Esophagus (tissue), 2 donors: ENCODE measurements around the gene MED27. TPM values are rescaled to one million over a fixed set of nuclear protein-coding genes. Genes with fewer than 3 reads are reported as not detected.
A peak's percentile ranks its signal among the peaks of the same experiment; 100 is the strongest.

ENCODE experiments used
- H3K27ac ChIP-seq, 2 donors: one replicate each; pipeline ENCODE4 v1.5.1; 2013; ENCODE audit warnings: low read depth in 2 of 2, mild to moderate bottlenecking in 2 of 2, inconsistent platforms in 1 of 2, low read length in 1 of 2, moderate library complexity in 1 of 2
- H3K27me3 ChIP-seq, 2 donors: one replicate each; pipeline ENCODE4 v1.6.1; 2013; ENCODE audit warnings: low read length in 2 of 2, control low read depth in 1 of 2, mild to moderate bottlenecking in 1 of 2; ENCODE audit not compliant: insufficient read depth in 2 of 2, control insufficient read depth in 1 of 2
- H3K36me3 ChIP-seq, 2 donors: one replicate each; pipeline ENCODE4 v1.6.1; 2013; ENCODE audit warnings: low read length in 1 of 2; ENCODE audit not compliant: control insufficient read depth in 2 of 2, insufficient read depth in 2 of 2
- H3K4me1 ChIP-seq, 2 donors: one replicate each; pipeline ENCODE4 v1.6.1; 2013; ENCODE audit warnings: low read length in 1 of 2; ENCODE audit not compliant: control insufficient read depth in 2 of 2, insufficient read depth in 2 of 2
- H3K4me3 ChIP-seq, 2 donors: one replicate each; pipeline ENCODE4 v1.5.1; 2013; ENCODE audit warnings: low read length in 2 of 2, mild to moderate bottlenecking in 2 of 2, low read depth in 1 of 2, moderate library complexity in 1 of 2
- H3K9me3 ChIP-seq, 2 donors: one replicate each; pipeline ENCODE4 v1.6.1; 2013; ENCODE audit warnings: mild to moderate bottlenecking in 2 of 2, low read depth in 1 of 2, low read length in 1 of 2, moderate library complexity in 1 of 2; ENCODE audit not compliant: control insufficient read depth in 2 of 2, insufficient read depth in 1 of 2
- WGBS, 2 donors: extraction: QIAGEN DNeasy Blood & Tissue Kit; methylation state at CpG; one replicate each; pipeline ENCODE4 v1.1.7; 2013; 5-methylcytosine and 5-hydroxymethylcytosine counted together
- polyA plus RNA-seq, 2 donors: library from polyadenylated mRNA; stranded (reverse); fragments of 200-250 nt; gene quantifications; one replicate each; pipeline ENCODE4 v1.2.3, GENCODE V29; 2013
- donor health status: healthy with polysubstance abuse.
- donor health status: Bipolar disorder and iron deficiency.

Gene MED27
- polyA plus RNA-seq, 2 donors = 6.1 to 19.2 TPM

GRCh38 chr9:132037458-132037857, 42.2 kb downstream of the MED27 start:
- H3K4me3 ChIP-seq = no peak overlapping the region
- H3K9me3 ChIP-seq = no peaks in the 10 kb centered on the region
- no peaks in the 10 kb centered on the region for H3K27me3 ChIP-seq
- no peak overlapping the region for H3K27ac ChIP-seq
- H3K36me3 ChIP-seq = no peaks in the 10 kb centered on the region
- 80 to 82% methylated on average over 6 of the region's 6 CpGs for WGBS, 2 donors
- peaks cover 4% of the 10 kb centered on the region in 2 donors for H3K4me1 ChIP-seq

DNA sequence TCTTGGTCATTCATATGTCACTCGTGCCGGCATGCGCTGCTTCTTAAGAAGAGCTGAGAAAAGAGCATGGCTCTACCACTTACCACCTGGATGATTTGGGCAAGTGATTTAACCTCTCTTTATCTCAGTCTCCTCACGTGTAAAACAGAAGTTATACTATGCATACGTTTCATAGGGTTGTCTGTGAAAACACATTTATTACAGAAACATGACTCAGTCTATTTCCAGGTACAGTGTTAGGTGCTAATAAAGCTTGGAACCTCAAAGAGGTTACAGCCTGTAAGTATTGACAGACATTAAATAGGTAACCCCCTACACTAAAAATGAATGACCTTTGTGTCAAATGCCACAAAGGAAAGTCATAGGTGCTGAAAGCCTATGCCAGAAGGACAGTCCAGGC, 43.1 kb downstream of the MED27 start:
- Histone ChIP-seq H3K4me1 (peaks cover 4% of the 10 kb centered on the region in 2 donors), H3K36me3 (no peaks in the 10 kb centered on the region), H3K27me3 (no peaks in the 10 kb centered on the region), H3K9me3 (no peaks in the 10 kb centered on the region), H3K27ac (no peak overlapping the region), H3K4me3 (no peak overlapping the region)
- 90 to 96% methylated on average over 5 of the region's 5 CpGs for WGBS, 2 donors

DNA sequence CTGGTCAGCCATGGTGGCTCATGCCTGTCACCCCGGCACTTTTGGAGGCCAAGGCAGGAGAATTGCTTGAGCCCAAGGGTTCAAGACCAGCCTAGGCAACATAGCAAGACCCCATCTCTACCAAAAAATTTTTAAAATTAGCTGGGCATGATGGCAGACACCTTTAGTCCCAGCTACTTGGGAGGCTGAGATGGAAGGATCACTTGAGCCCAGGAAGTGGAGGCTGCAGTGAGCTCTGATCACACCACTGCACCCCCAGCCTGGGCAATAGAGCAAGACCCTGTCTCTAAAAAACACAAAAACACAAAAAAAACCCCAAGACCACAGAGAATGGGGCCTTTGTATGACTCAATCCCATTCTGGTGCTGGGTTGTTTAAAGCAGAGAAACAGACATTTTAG, 44.0 kb downstream of the MED27 start:
- no peaks in the 10 kb centered on the region for H3K9me3 ChIP-seq
- peaks cover 4% of the 10 kb centered on the region in 2 donors for H3K4me1 ChIP-seq
- no peaks in the 10 kb centered on the region for H3K36me3 ChIP-seq
- no peak overlapping the region for H3K27ac ChIP-seq
- 95 to 96% methylated on average over 1 of the region's 1 CpG for WGBS, 2 donors
- no peak overlapping the region for H3K4me3 ChIP-seq
- no peaks in the 10 kb centered on the region for H3K27me3 ChIP-seq

- WGBS, 2 donors = 76 to 88% methylated on average over 5 of the region's 5 CpGs
- H3K4me3 ChIP-seq = no peak overlapping the region
These were observed 47.3 kb downstream of the MED27 start for GRCh38 chr9:132032238-132032950.

GRCh38 chr9:132031467-132032237, 48.0 kb downstream of the MED27 start:
- Histone ChIP-seq H3K27me3 (no peaks in the 10 kb centered on the region), H3K4me3 (no peak overlapping the region), H3K36me3 (no peaks in the 10 kb centered on the region), H3K9me3 (no peaks in the 10 kb centered on the region), H3K27ac (no peak overlapping the region), H3K4me1 (peaks cover 4 to 5% of the 10 kb centered on the region in 2 donors)
- 91 to 93% methylated on average over 10 of the region's 10 CpGs for WGBS, 2 donors

More at GRCh38 chr9:132032238-132032950, 47.3 kb downstream of the MED27 start:
- Histone ChIP-seq H3K4me1 (peaks cover 3 to 5% of the 10 kb centered on the region in 2 donors), H3K36me3 (no peaks in the 10 kb centered on the region), H3K27ac (no peak overlapping the region), H3K27me3 (no peaks in the 10 kb centered on the region), H3K9me3 (no peaks in the 10 kb centered on the region)

DNA sequence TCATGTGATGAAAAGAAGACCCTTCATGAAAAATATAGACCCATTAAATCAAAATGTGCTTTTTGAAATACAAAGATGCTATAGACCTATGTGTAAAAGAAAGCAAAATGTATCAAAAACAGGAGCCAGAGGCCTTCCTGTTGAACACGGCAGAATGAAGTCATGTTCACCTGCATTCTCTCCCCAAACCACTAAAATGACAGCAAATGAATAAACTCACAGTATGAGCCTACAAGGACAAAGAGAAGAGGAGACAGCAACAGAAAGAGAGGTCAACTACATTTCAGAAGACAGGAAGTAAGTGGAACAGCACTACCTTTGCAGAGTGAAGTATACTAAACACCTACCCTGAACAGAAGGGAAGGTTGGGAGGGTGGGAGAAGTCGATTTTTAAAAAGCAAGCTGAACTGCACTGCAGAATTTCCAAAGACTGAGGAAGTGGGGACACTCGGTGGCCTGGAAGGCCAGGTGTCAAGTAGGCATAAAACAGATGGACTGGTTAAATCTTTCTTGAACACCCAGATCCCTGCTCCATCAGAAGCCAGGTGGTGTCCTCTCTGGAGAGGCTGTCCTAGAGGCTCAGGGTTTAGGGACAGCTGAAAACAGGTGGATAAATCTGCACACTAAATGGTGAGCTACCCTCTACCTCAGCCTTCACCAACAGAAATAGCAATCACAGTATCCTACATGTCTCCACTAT, 48.9 kb downstream of the MED27 start:
- Histone ChIP-seq H3K4me1 (peaks cover 7 to 9% of the 10 kb centered on the region in 2 donors), H3K9me3 (no peaks in the 10 kb centered on the region), H3K36me3 (no peaks in the 10 kb centered on the region), H3K27ac (no peak overlapping the region), H3K4me3 (no peak overlapping the region), H3K27me3 (no peaks in the 10 kb centered on the region)
- 81 to 93% methylated on average over 3 of the region's 3 CpGs for WGBS, 2 donors

GRCh38 chr9:132027752-132028663, 51.7 kb downstream of the MED27 start:
- Histone ChIP-seq H3K36me3 (no peaks in the 10 kb centered on the region), H3K4me3 (no peak overlapping the region), H3K27me3 (no peaks in the 10 kb centered on the region), H3K4me1 (peaks cover 7 to 12% of the 10 kb centered on the region in 2 donors), H3K9me3 (no peaks in the 10 kb centered on the region), H3K27ac (peak overlapping the region; percentile 52 to 83)
- WGBS, 2 donors = 54 to 68% methylated on average over 7 of the region's 7 CpGs

- Histone ChIP-seq H3K4me1 (peaks cover 7 to 10% of the 10 kb centered on the region in 2 donors), H3K4me3 (no peak overlapping the region), H3K27me3 (no peaks in the 10 kb centered on the region), H3K27ac (no peak overlapping the region), H3K9me3 (no peaks in the 10 kb centered on the region), H3K36me3 (no peaks in the 10 kb centered on the region)
- 49 to 70% methylated on average over 12 of the region's 12 CpGs for WGBS, 2 donors
These were observed 52.6 kb downstream of the MED27 start for GRCh38 chr9:132026932-132027585.
